Hematopoietic multipotent progenitor cell (in vitro differentiated cells): ENCODE data around the gene TBC1D20. TPM values are rescaled to one million over a fixed set of nuclear protein-coding genes. Genes with fewer than 3 reads are reported as not detected.

ENCODE experiments used
- DNase-seq, 3 donors: peaks; one replicate each; pipeline ENCODE4 v3.0.0-alpha.2; 2011 to 2015; ENCODE audit warnings: low read depth in 2 of 3, low spot score in 2 of 3
- total RNA-seq: library from RNA; depleted of rRNA; stranded (reverse); fragments of >200 nt; gene quantifications from one replicate; pipeline ENCODE4 v1.2.3, GENCODE V29; 2012

TBC1D20 gene
- total RNA-seq, 1 donor = 32.9 TPM

DNA sequence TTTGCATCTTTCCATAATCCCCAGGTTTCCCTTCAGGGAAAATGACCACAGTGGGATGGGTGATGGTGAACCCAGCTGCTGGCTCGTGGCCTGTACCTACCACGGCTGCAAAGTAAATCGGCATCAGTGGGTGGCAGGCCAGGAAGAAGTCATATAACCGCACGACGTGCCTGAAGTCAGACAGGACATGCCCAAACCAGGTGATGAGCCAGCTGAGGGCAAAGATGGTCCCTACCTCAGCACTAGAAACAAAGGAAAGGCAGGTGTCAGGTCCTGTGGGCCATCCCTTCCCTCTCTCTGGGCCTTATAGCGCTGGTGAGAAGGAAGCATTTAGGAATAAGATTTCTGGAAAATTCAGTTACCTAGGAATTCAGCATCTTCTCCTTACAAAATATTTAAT is 22.2 kb downstream of the TBC1D20 start:
- DNase-seq = no peak

DNA sequence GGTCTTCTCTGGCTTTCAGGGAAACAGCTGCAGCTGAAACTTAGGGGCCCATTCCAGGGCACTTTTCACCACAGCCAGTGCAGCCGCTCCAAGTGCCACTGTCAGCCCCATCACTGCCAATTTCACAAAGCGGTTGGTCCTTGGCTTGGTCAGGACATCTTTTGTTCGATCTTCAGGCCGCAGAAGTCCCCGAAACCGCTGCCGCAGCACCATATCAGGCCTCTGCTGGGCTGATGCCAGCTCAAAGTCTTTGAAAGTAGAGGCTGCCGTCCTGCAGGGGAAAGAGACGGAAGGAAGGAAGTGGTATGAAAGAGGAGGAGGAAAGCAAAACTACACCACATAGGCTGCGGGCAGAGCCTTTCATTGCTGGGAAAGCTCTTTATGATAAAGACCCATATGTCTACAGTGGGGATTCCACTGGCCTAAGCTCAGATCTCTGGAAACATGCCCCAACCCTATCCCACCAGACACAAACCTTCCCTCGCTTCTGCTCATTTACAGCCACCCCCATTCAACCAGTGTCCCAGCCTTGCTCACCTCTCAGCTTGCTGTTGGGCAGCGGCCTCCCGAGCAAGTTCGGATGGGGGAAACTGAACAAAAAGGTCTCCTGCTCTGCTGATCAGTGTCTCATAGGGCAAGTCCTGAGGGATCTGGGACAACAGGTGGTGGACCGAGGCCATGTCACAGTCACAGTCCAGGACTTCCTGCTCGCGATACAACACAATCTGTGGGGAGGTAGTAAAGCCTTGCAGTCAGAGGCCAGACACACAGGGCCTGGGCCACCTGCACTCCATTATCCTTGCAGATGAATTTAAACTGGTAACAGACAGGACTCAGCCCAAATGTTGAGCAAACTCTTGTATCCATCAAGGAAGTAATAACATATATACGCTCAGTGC is 23.5 kb downstream of the TBC1D20 start:
- peak; percentile 29 to 84 (median 67) for DNase-seq

DNA sequence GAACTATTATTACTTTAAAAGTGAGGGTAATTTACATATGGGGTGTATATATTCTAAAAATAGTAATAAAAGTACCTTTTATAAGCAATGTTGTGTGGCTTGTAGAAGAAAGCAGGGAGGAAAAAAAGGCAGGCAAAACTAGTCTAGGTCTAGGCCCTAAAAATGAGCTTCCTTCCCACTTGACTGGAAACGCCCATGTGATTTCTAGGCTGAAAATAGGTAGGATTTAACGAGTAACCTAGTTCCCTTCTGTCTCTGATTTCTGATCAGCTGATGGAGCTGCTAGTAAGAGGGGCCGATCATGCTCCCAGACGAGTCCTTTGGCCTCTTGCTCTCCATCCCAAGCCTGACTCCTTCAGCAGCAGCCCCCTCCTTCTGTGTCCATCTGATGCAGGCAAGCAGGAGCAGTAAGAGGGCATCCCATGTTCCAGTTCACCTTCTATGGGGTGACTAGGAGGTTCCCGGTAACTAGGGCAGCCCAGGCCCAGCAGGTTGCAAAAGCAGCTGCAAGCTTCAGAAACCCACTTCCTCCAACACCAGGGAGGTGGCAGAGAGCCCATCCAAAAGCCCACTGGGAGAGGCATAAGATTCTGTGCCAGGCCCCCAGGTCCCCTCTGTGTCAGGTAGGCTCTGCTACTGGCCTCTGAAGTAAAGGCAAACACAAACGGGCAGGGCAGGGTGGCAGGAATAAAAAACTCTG is 24.4 kb downstream of the TBC1D20 start:
- peak in 2 of 3 donors; percentile 33 to 62 for DNase-seq

DNA sequence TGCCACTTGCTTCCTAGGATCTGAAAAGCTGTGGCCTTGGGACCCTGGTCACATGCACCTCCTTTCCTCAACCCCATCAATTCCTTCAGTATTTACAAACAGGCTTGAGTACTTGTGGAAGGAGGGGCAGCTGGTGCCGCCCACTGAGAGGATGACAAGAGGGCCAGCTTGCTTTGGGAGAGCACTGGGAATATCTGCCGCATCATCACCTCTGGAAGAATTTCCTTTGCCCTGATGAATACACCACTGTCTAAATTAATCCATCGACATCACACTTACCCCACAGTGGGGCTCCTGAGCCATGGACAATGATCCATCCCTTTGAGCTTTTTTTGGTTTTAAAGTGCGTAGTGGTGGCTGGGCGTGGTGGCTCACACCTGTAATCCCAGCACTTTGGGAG is 25.9 kb downstream of the TBC1D20 start:
- no peak for DNase-seq

DNA sequence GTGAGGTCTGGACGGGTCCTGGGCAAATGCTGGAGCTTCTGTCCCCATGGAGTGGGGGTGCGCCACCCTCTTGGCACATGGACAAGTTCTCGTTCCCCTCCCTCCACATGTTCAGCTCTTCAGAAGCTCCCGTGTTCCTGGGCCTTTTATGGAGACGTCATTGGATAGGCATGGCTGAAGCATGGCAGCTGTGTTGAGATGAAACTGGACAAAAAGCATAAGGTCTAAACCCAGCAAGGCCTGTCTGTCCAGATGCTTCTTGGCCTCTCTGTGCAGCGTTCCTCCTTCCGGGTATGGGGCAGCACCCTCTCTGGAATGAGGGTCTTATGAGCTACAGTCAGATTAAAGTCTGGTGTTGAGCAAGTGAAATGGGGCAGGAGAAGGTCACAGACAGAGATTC is 26.8 kb downstream of the TBC1D20 start:
- DNase-seq = no peak

DNA sequence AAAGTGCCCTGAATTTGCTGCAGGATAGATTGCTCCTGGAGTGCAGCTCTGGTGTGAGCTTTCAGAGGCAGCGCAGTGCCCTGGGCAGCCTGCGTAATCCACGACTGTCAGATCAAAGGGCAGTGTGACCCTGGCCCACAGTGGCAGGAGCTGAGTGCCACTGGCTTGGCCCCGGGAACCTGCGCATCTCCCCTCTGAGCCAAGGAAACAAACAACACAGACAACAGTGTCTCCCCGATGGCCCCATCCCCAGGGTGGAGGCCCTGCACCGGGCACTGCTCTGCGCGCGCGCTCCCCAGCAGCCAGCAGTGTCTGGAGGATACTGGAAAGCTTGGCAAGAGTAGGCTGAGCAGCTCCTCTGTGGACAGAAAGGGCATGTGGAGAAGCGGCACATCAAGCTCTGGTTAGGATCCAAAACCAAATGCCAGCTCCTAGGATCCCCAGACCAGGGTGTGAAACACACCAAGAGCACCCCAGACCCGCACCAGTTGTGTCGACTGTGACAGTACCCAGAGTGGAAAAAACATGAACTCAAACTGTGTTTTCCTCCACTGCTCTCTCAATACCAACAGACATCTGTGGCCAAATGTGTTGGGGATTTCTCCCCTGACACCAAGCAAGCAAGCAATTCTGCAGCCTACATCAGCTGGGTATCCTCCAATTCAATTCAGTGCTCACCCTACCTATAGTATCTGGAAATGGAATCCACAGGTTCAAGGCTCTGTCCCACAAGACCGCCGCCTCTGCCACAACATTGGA is 27.5 kb downstream of the TBC1D20 start:
- DNase-seq = no peak

DNA sequence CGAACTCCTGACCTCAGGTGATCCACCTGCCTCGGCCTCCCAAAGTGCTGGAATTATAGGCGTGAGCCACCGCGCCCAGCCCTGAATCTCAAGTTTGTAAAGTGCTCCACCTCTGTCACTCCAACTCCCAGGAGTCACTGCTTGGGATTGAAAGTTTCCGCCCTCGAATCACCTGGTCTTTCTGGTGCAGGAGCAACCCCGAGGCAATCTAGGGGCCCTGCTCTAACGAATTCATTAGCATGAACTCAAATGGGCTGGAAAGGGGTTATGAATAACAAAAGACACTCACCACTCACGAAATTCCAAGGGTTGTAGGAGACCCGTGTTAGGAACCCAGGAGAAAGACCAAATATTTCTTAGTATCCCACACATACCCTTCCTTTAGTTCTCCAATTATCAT is 28.1 kb downstream of the TBC1D20 start:
- no peak for DNase-seq

DNA sequence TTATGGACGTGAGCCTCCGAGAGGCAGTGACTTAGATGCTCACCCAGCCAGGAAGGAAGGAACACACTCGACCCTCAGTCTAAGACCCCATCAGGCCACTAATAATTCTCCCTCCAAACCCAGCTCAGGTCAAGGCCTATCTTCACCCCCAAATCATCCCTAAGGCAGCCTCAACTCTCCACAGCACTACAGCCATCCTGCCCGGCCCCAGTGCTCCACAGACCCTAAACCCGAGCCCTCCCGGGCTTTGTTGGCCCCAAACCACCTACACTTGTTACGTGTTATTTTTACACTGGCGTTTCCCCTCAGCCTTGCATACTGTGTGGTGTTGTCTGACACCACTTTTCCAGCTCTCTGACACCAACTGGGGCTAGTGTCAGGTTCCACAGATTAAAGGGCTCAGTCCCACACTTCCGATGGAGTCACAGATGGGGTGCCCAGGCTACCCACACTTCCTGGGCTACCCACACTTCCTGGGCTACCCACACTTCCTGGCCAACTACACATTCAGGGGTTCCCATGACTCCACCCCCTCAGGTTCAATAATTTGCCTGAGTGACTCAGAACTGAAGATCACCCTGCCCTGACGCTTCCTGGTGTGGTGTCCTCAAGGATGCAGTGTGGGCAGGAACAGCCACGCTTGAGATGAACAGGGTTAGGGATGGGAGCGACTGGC is 28.9 kb downstream of the TBC1D20 start:
- no peak for DNase-seq

DNA sequence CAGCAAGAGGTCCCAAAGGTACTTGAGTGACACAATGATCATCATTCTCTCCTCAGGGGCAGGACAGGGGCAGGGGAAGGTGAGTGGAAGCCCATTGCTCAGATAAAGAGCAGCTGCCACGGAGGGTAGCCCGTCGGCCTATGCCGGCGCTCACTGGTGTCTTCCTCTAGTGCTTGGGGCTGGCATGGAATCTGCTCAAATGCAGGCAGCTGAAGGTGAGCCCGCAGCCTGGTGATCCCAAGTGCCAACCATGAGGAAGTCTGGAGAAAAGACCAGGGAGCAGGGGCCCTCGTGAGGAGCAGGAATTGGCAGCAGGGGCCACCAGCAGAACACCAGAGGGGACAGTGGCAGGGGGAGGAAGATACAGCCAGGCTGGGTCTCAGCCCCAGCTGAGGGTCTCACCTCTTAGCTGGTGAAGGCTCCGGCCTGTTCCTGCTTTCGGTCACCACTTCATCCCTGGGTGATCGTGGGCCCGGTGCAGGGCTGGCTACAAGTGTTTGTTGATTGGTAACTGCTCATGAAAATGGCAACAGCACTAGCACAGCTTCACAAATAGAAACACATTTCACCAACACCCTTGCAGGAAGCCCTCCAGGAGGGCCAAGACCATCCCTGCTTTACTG is 29.5 kb downstream of the TBC1D20 start:
- DNase-seq = no peak

DNA sequence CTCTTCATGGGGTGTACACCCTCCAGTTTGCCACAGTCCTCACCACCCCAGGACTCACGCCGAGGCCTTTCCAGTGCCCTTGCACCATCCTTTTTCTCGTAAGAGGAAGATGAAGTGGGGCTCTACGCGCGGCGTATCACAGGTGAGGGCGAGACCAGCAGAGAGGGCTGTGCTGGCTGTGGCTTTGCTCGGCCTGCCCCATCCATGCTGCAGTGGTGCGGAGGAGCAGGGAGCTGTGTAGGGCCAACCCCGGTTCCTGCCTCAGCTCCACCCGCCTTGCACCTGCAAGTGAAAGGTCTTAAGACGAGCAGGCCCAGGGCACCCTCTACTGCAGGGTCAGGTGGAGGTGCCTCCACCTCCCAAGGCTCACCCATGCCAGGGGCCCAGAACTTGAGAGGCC is 30.1 kb downstream of the TBC1D20 start:
- DNase-seq = no peak

DNA sequence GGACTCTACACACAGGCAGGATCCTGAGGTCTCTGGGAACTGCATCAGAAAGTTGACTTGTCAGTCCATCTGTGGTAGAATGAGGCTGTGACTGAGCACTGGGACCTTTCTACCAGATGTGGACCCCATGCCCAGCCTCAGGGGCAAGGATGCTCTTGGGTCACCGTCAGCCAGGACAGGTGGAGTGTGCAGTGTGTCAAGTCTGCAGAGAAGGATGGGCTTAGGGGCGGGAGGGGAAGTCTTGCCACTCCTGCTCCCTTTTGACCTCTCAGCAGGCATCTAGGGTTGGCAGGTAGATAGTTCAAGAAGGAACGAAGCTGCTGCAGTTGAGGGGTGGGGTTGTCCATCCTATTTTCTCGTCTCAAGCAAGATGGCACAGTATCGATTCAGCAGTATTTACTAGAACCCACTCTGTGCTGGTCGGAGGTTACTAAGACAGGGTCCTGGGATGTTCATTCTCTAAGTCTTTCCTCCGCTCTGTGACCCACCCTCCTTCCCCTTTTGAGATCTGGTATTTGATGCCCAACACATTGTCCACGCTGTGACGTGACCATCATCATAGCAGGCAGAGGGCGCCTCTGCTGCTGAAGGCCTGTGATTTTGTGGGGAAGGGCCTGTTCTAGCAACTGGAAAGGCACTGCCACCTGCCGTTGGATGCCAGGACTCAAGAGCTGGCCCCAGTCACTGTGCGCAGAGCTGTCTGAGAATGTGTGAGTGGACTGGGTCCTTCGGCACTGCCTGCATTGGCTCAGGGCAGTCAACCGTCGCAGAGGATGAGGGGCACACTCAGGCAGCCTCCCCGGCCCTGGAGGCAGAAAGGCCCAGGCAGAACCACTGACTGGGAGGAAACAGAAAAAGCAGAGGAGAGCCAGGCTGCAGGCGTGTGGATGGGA is 31.1 kb downstream of the TBC1D20 start:
- peak in 2 of 3 donors; percentile 73 to 85 for DNase-seq

DNA sequence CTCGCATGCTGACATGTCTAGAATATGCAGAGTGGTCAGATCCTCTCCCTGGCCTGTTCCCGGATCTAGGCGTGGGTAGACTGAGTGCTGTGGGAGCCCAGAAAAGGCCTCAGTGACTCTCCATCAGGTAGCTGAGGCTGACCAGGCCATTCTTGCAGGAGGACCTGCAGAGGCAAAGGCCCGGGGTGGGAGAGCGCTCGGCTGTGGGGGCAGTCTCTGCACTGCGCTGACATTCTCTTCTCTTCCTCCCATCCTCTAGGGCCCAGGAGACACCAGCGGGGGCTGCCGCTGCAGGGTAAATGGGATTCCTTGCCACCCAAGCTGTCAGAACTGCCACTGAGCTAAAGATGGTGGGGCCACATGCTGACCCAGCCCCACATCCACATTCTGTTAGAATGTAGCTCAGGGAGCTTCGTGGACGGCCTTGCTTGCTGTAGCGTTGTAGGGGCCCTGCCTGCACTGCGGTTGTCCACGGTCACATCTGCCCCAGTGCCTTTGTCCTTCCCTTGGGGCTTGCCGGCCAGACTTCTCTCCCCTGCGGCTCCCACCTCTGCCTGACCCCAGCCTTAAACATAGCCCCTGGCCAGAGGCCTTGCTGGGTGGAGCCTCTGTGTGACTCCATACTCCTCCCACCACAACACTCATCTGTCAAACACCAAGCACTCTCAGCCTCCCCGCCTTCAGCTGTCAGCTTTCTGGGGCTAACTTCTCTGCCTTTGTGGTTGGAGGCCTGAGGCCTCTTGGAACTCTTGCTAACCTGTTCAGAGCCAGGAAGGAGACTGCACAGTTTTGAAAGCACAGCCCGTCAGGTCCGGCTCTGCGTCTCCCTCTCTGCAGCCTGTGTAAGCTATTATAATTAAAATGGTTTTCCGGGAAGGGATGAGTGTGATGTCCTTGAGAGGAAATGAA is 32.0 kb downstream of the TBC1D20 start:
- DNase-seq = no peak

DNA sequence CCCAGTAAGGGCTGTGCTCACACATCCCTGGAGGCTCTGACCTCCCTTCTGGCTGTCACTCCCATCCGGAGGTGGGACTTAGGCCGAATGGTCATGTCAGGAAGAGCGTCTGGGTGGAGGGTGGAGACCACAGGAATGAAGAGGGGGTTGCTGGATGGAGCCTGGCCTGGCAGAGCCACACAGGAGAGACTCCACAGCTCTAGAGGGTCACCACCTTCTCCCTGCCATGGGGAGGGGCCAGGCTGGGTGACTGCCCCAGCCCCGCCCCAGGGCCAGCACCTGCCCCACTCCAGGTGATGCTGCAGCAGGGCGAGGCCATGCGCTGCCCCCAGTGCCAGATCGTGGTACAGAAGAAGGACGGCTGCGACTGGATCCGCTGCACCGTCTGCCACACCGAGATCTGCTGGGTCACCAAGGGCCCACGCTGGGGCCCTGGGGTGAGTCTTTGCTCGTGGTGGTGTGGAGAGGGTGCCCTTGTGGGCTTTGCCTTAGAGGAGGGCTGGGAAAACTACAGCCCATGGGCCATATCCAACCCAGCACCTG is 33.6 kb downstream of the TBC1D20 start:
- no peak for DNase-seq

DNA sequence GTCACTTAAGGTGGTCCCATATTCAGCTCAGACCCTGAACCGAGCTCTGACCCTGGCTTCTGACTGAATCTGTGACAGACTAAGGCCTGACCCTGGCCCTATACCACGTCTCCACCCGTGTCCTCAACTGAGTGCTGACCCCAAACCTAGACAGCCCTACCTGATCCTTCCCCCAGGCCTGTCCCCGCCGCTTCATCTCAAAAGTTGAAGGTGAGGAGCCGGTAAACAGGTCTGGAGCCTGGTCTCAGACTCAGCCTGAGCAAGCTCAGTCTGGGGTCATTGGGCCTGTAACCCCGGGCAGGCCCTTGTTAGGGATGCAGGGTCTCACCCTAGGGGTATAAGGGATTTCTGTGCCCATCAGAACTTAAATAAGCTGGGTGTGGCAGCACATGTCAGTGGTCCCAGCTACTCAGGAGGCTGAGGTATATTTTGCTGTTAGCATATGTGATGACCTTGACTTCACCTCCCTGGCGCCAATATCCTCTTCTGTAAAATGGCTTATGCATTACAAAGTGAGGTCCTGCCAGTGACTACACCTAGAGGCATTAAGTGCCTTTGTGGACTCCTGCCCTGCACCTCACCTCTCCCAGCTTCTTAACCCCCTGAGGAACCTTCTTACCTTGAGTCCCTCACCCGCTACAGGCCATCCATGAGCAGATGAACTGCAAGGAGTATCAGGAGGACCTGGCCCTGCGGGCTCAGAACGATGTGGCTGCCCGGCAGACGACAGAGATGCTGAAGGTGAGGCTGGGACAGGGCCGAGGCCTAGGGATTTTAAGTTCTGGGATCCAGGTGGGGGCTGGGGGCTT is 34.3 kb downstream of the TBC1D20 start:
- DNase-seq = no peak

DNA sequence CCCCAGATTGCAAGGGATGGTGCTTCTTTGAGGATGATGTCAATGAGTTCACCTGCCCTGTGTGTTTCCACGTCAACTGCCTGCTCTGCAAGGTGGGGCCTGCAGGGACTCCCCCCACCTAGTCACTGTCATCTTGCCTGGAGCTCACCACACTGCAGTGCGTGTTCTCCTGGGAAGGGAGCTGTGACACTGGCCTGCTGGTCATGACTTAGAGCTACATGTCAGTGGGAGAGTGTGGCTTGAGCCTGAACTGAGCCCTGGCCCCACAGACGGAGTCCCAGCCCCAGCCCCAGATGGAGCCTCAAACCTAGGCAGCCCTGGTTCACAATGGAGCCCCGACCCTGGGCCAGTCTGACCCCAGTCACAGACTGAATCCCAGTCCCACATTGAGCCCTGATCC is 34.9 kb downstream of the TBC1D20 start:
- no peak for DNase-seq

DNA sequence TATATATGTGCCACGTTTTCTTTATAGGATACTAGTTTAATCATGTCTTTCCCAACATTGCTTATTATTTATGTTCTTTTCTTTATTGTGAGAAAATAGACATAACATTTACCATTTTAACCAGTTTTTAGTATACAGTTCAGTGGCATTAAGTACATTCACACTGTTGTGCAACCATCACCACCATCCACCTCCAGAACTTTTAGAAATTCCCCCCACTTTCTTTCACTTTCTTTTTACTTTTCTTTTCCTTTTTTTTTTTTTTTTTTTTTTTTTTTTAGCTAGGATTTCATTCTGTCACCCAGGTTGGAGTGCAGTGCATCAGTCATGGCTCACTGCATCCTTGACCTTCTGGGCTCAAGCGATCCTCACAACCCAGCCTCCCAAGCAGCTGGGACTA is 35.8 kb downstream of the TBC1D20 start:
- DNase-seq = no peak

DNA sequence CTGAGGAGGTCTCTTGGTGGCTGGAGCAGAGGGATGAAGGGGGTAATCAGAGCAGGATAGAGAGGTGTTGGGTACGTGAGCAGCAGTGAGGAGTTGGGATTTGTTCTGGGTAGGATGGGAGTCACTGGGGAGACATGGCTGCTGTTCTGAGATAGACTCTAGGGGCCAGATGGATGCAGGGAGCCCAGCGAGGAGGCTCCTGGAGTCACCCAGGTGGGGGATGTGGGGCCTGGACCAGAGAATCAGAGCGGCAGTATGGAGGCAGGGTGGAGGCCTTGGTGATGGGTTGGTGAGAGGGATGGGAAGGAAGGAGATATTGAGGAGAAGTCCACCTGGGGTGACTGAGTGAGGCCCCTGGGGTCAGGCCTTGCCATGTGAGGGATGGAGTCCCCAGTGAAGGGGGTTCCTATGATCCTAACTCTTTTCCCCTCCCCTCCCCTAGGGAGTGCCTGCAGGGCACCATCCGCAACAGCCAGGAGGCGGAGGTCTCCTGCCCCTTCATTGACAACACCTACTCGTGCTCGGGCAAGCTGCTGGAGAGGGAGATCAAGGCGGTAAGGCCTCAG is 40.6 kb downstream of the TBC1D20 start:
- no peak for DNase-seq
